AG09319 (cell line): ENCODE data around the gene FAM3B.

Experiments
- DNase-seq: peaks from one replicate; pipeline ENCODE4 v3.0.0-alpha.2; 2010; ENCODE audit warnings: low read depth; ENCODE audit errors: extremely low read depth
- TF ChIP-seq, protein P1 (sequence below): IDR thresholded peaks from 2 replicates; pipeline ENCODE4 v1.5.1; 2011; ENCODE audit warnings: low read depth, mild to moderate bottlenecking, inconsistent platforms, low read length, moderate library complexity

Gene FAM3B

DNA sequence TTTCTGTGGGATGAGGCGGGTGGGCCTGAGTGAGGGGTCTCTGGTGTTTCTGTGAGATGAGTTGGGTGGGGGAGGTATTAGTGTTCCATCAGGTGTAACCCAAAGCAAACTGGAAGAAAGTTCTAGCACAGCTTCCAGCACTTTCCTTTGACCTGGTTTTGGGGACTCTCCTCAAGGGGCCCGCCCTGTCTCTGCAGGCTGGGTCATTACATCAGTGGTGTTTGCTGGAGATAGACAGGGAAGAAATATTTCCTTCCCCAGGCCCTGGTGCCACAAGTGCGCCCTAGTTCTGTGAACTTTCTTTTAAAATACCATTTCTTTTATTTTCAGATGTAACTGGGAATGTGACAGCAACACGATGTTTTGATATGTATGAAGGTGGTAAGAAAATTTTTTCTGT is 28.8 kb downstream of the FAM3B start:
- DNase-seq: no peak
- TF ChIP-seq, protein P1, sequence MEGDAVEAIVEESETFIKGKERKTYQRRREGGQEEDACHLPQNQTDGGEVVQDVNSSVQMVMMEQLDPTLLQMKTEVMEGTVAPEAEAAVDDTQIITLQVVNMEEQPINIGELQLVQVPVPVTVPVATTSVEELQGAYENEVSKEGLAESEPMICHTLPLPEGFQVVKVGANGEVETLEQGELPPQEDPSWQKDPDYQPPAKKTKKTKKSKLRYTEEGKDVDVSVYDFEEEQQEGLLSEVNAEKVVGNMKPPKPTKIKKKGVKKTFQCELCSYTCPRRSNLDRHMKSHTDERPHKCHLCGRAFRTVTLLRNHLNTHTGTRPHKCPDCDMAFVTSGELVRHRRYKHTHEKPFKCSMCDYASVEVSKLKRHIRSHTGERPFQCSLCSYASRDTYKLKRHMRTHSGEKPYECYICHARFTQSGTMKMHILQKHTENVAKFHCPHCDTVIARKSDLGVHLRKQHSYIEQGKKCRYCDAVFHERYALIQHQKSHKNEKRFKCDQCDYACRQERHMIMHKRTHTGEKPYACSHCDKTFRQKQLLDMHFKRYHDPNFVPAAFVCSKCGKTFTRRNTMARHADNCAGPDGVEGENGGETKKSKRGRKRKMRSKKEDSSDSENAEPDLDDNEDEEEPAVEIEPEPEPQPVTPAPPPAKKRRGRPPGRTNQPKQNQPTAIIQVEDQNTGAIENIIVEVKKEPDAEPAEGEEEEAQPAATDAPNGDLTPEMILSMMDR: no peak

DNA sequence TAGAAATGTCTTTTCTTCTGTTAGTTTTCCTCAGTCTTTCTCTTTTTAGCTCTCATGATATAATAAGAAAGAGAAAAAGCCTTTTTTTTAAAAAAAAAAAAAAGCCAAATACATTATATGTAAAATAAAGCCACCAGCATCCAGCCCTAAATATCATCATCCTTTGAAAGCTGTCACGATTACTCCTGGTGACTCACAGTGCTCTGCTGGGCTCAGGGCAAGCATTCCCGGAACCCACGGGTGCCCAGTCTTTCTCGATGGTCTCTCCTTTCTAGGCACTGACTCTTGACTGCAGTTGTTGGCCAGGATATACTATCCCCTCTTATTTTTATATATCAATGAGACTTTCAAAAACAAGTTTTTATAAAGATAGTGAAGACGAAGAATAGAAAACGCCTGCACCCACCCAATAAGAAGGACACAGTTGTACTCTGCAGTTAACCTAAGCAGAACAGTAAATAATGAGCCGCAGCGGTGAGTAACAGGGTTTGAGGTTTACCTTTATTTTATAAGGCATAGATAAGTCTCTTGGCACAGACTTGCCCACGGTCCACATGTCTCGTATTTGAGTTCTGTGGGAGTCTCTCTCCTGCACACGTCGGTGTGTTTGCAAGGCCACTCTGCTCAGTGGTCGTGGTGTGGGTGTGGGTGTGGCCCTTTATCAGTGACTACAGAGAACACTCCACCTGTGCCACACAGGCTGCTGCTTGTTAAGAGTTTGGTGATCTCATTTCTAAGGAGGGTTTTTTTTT is 29.5 kb downstream of the FAM3B start:
- TF ChIP-seq, protein P1: no peak
- no peak for DNase-seq

DNA sequence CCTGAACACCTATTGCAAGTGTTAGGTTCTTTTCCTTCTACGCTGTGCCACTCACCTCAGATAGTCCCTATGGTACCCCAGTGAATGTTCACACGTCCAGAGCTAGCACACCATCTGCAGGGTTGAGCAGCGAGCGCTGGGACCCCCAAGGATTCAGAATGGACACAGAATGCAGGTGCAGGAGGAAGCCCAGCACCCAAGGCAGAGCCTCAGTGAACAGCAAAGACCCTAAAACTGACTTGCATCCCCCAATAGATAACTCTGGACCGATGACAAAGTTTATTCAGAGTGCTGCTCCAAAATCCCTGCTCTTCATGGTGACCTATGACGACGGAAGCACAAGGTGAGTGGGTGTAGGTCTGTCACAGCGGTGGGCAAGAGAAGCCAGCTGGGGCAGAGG is 30.2 kb downstream of the FAM3B start:
- DNase-seq: no peak
- TF ChIP-seq, protein P1: no peak

DNA sequence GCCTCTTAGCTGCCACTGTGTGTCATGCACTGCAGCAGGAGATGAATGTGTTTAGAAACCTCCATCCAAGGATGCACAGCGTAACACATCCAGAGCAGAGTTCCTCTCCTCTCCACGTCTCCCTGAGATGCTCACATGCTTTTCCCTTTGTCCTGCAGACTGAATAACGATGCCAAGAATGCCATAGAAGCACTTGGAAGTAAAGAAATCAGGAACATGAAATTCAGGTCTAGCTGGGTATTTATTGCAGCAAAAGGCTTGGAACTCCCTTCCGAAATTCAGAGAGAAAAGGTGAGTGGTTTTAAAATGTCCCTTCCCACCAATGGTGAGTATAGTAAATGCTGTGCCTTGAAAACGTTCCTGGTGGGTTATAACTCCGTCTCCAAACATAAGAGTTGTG is 31.8 kb downstream of the FAM3B start:
- DNase-seq: no peak
- TF ChIP-seq, protein P1: no peak

DNA sequence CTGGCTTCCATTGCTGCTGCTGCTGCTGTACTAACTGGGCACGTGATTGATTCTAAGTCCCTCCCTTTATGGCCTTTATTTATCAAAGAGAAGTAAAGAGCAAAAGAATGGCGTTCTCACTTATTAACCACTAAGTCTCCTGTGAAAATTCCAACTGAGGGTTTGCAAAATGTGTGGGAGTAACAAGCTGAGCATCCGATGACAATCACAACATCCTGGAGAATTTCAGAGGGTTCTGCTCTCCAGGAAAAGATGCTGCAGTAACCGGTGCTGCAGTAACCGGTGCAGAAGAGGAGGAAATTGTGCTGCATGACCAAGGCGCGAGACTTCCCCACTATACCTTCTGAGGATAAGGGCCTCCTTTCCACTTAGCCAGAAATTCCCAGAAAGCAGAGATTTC is 32.5 kb downstream of the FAM3B start:
- TF ChIP-seq, protein P1: no peak
- no peak for DNase-seq

DNA sequence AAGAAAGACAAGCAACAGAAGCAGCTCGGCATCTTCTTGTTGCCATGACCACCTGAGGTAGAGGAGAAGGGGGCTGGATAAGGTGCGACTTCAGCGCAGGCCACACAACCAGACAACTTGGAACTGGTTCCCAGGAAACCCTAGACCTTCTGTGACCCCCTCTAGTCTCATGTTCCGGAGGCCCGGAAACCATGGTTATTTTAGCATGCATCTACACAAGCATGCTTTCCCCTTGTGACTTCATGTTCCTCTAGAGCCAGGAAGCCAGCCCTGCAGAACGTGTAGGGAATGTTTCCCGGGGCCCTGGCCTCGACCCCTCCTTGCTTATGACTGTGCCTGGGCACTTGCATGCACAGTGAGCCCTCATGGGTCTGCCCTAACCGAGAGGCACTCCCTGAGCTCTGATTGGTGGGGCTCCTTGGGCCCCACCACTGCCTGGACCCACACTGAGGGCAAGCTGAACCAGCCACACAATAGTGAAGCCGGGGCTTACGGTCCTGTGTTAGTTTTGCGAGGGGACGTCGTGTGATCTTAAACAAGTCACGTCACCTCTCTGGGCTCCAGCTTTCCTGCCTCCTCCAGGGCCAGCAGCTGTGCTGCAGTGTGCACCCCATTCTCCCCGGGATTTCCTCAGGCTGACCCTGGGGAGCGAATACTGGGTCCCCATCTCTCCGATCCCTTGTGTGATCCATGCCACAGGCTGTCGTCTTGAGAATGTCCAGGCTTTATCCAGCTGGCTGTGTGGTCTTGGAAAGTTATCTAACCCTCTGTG is 33.2 kb downstream of the FAM3B start:
- TF ChIP-seq, protein P1: no peak
- DNase-seq: no peak

DNA sequence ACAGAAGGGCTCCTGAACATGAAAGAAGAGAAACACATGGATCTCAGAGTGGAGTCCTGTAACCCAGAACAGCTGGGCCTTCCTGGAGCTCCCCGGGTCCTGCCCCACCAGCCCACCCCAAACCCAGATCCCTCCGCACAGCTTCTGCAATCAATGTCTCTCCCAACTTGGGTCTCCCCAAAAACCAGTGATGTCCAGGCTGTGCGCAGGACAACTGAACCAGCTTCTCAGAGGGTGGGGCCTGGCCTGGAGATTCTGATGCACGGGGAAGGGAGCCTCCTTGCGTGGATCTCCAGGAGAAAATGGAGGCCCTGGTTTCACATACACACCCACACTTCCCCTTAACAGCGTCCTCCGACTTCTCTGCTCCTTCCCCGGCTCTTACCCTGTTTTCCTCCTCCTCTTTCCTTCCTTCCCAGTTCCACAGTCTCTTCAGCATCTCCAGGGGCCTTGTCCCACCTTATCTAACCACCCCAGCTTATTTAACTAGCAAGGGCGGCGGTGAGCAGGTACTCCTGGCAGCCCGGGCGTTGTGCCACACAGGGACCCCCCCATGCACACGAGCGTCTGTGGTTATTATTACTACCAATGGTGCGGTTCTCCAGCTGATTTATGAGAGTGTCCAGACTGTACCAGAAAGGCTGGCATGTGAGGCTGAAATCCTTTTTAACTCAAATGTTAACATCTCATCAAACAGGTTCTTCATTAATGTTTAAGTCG is 34.0 kb downstream of the FAM3B start:
- no peak for DNase-seq
- TF ChIP-seq, protein P1: no peak
